ENCODE data around the gene LY6G6D.

- TF ChIP-seq CTCF (conservative IDR thresholded peaks at IDR 0.05; ENCODE audit: low read depth, low read length) (no peak), EZH2 (IDR thresholded peaks at IDR 0.05; ENCODE audit: low read length, unreplicated experiment) (no peak)
These were observed 12.1 kb upstream of the LY6G6D start, which contains the start of gene ABHD16A for GRCh38 chr6:31702819-31703716.

Data from PC-3 (cell line).